Transverse colon (tissue), 4 donors: ENCODE measurements around the gene LATS2.

Experiments
- EP300 ChIP-seq: sonication (generic); formaldehyde crosslinking; IDR thresholded peaks from one replicate; pipeline ENCODE4 v1.6.1; 2017; ENCODE audit warnings: antibody characterized with exemption, low read depth
- POLR2A ChIP-seq: fragments of 450-650 bp; IDR thresholded peaks from one replicate; pipeline ENCODE4 v1.6.1; 2016; ENCODE audit warnings: antibody characterized with exemption, mild to moderate bottlenecking, moderate library complexity
- POLR2AphosphoS5 ChIP-seq, 3 donors: sonication (generic); formaldehyde crosslinking; IDR thresholded peaks; one replicate each; pipeline ENCODE4 v1.6.1; 2016; ENCODE audit warnings: antibody characterized with exemption in 3 of 3
- TF ChIP-seq, protein P1 (sequence below), 5 experiments: fragments of 200-600 bp in 3 of 5; fragments of 450-650 bp in 2 of 5; sonication (generic) in 3 of 5; IDR thresholded peaks; 1 replicate in 2 of 5; 2 replicates in 3 of 5; pipeline ENCODE4 v1.5.1; 2016 to 2017; ENCODE audit warnings: antibody characterized with exemption in 5 of 5, inconsistent platforms in 3 of 5, mild to moderate bottlenecking in 2 of 5, moderate library complexity in 1 of 5

DNA sequence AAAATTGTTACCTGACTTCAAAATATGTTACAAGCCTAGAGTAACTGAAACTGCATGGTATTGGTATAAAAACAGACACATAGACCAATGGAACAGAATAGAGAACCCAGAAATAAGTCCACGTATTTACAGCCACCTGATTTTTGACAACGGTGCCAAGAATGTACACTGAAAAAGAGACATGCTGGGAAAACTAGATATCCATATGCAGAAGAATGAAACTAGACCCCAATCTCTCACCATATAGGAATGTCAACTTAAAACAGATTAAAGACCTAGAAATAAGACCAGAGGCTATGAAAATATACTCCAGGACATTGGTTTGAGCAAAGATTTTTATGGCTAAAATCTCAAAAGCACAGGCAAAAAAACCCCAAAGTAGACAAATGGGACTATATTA is 76.5 kb downstream of the LATS2 start:
- TF ChIP-seq POLR2AphosphoS5 (IDR thresholded peaks at IDR 0.05) = no peak
- TF ChIP-seq, protein P1, sequence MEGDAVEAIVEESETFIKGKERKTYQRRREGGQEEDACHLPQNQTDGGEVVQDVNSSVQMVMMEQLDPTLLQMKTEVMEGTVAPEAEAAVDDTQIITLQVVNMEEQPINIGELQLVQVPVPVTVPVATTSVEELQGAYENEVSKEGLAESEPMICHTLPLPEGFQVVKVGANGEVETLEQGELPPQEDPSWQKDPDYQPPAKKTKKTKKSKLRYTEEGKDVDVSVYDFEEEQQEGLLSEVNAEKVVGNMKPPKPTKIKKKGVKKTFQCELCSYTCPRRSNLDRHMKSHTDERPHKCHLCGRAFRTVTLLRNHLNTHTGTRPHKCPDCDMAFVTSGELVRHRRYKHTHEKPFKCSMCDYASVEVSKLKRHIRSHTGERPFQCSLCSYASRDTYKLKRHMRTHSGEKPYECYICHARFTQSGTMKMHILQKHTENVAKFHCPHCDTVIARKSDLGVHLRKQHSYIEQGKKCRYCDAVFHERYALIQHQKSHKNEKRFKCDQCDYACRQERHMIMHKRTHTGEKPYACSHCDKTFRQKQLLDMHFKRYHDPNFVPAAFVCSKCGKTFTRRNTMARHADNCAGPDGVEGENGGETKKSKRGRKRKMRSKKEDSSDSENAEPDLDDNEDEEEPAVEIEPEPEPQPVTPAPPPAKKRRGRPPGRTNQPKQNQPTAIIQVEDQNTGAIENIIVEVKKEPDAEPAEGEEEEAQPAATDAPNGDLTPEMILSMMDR (IDR thresholded peaks at IDR 0.05) = no peak
- no peak for TF ChIP-seq POLR2A
- TF ChIP-seq EP300 = no peak
